ENCODE data around the gene KANSL1.

KANSL1 gene

DNA sequence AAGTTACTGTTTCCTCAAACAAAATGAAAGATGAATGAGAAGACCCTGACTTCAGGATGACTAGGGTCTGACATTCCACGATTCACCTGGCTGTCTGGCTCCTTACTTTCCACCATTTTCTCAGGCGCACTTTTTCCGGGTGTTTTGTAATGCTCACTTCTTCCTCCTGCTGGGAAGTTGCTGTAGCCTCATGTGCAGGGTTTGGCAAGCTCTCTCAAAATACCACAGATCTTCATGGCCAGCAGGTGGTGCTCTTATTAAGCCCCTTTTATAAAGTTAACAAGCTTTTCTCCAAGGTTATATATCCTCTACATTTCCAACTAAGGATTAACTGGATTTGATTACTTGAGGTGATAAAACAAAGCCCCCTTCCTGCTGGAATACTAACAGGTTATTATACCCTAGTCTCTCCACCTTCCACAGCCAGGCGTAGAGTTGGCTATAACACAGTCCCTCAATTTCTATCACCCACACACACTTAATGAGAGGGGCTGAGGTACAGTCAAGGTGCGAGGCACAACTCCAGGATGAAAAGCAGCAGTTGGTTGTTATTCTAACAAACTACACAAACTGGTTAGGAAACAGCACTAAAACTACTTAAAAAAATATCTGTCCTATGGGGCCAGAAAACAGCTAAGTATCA, 148.8 kb downstream of the KANSL1 start:
- in situ Hi-C loops (cut with HindIII; ENCODE audit: low sequenced_read_pairs), result no loop called here

DNA sequence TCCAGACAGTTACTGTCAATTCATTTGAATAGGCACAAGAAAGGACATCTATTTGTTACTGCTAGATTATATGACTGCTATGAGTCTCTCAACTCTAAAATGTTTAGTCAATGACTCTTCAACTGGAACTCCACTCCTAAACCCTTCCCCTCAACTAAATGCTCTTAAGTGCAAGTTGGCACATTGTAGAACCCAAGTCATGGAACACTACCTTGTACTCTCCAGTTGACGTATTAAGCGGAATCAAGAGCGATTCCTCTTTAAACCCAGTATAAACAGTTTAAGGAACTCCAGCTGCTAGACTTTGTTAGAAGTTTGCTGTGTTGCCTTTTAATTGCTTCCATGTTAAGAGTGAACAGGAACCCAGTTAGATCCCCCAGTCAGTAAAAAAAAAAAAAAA, 149.6 kb downstream of the KANSL1 start:
- in situ Hi-C loops (cut with HindIII; ENCODE audit: low sequenced_read_pairs), result no loop called here

DNA sequence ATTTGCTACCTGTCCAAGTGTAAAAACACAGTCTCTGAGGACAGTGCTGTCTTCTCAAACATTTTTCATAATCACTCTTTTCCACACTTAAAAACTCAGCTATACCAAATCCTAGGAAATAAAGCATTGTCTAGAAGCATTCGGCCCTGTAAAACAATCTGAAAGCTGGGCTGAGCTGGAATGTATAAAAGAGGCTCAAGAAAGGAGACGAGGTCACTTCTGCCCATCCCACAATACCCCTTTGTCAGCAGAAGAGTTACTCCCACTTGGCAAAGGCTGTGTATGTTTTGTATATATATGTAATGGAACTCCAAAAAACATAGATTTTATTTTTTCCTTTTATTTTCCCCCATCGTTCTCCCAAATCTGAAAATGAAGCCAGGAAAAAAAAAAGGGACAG, 150.3 kb downstream of the KANSL1 start:
- in situ Hi-C loops (cut with HindIII; ENCODE audit: low sequenced_read_pairs), result no loop called here

DNA sequence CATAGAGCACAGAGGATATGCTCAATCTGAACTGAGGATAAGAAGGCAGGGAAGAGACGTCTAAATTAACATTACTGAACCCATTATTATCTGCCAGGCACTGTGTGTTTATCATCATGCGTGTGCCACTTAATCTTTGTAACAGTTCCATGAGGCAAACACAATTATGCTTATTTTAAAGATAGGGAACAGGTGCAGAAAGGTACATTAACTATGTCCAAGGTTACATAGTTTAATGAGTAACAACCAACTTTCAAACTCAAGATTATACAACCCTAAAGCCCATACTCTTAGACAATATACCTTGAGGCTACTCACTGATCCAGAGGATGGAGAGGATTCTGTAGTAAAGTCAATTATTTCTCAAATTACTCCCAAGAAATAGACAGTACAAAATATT, 151.0 kb downstream of the KANSL1 start:
- in situ Hi-C loops (cut with HindIII; ENCODE audit: low sequenced_read_pairs), result no loop called here

DNA sequence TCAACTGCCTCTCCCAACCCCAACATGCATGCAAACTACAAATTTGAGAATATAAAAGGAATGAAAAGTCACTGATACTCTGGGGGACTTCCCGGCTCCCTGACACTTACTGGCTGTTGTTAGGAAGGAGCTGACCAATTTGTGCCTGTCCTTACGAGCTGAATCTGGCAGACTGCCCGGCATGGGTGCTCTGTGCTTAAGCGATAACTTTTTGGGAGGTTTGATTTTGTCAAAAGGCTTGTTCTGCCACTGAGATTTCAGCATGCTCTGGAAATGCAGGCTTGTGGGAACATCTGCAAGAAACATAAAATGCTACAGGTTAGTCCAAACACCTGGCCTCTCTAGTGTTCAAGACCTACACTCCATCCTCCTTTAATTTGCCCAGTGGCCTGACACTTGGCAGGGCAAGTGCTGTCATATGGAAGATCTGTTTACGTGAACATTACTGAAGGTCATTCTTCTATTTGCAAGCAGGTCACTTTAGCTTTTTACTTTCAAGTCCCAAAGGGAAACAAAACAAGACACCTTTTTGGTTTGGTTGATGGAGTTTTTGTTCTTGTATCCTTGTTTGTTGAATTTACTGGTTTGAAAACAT, 153.5 kb downstream of the KANSL1 start:
- in situ Hi-C loops (cut with HindIII; ENCODE audit: low sequenced_read_pairs), result no loop called here

DNA sequence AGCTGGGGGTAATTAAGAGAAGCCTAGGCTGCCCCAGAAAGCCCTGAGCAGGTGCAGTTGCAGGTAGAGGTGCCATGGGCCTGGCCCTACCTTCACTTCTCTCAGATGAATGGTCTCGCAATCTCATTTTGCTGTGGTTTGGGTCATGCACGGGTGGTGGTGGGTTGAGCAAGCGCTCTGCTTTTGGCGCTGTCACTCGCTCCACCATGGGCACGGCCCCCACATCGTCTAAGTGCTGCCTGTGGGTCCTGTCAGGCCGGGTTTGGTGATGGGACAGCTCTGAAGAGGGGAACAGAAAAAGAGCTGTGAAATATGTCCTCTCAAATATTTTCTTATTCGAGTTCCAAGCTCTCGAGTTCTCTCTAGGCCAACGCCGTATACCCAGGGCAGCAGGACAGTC, 154.3 kb downstream of the KANSL1 start:
- in situ Hi-C loops (cut with HindIII; ENCODE audit: low sequenced_read_pairs), result no loop called here

DNA sequence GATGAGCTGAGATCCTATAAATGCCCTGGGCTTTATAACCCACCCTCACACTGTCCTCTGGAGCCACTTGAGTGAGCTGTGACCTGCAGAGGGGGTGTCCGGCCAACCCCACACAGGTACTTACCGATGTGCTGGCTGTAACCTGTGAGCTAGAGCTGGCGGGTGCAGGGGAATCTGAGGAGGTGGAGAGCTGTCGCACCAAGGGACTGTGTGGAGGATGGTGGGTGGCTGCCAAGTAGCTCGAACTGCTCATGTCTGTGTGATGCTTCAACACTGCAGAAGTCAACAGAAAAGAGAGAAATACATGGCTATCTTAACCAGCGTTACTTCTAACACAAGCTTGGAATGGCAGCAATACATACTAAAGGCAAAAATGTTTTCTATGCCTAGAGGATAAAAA, 154.8 kb downstream of the KANSL1 start:
- in situ Hi-C loops (cut with HindIII; ENCODE audit: low sequenced_read_pairs), result no loop called here

DNA sequence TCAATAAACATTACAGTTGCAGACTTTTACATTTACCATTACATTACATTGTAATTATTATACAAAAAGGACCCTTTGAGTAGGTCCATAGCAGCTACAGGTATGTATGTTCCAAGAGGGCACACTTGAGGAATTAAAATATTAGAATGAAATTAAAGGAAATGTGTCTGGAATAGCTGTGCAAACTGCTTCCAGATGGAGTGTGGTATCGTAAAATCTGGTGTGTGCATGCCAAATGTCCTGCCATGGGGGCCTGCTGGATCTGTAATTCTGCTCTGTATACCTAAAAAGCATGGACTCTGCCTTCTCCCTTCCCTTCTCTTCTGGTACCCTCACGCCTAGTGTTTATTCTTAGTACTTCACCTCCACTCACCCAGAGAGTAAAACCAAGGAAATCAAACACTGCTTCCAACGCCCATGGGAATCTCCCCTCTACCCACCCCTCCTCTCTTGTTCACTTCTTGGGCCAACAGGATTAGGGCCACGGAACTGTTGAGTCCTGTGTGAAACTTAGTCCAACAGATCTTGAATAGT, 155.4 kb downstream of the KANSL1 start:
- in situ Hi-C loops (cut with HindIII; ENCODE audit: low sequenced_read_pairs), result no loop called here

DNA sequence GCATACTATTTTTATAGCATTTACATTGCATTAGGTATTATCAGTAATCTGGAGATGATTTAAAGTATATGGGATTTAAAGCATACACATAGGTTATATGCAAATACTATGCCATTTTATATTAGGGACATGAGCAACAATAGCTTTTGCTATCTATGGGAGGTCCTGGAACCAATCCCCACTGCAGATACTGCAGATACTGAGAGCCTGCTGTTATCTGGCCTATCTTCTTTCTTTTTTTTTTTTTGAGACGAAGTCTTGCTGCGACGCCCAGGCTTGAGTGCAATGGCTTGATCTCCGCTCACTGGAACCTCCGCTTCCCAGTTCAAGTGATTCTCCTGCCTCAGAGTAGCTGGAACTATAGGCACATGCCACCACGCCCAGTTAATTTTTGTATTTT, 156.7 kb downstream of the KANSL1 start:
- in situ Hi-C loops (cut with HindIII; ENCODE audit: low sequenced_read_pairs), result no loop called here

DNA sequence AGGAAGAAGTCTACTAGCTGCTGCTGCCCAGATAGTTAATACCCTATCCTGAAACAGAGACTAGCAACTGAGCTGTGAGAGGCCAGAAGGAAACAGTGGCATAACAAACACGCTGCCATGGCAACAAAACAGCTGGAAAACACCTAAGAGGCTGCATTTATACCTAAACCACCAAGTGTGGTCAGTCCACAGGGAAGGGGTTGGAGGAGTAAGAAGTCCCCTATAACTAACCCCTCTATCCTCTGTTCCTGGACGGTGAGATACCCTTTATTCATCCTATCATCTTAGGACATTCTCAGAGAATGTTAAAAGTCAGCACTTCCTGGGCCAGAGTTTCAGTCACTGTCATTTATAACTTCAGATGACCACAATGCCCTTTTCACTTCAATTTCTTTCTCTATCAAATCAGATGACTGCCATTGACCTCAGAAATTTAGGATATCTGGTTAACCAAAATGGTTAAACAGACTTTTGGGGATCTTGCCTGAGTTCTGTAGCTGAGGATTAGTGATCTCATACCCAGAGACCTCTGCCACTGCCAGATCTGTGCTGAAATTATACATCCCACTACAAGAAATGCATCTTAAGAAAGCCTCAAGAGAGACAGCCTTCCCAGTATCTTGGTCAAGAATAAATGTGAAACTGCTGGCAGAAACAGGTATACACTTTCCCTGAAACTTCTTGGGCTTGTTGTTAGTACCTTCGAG, 158.0 kb downstream of the KANSL1 start:
- in situ Hi-C loops (cut with HindIII; ENCODE audit: low sequenced_read_pairs), result no loop called here

DNA sequence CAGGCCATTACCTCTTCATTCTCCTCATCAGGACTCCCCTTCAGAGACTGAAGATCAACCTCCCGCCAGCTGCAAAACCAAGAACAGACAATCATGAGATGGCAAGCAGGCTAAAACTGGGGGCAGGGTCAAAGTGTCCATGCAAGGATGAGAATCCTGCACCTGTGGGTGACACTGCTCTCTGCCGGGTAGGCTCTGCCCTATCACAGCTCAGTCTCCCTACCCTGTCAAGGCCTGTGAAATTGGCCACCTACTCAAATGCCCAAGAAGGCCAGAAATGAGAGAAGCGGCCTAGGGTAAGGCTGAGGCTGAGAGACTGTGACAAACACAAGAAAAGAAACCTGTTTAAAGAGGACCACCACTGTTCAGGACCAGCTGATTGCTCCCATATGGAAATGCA, 159.8 kb downstream of the KANSL1 start:
- in situ Hi-C loops (cut with HindIII; ENCODE audit: low sequenced_read_pairs), result no loop called here

DNA sequence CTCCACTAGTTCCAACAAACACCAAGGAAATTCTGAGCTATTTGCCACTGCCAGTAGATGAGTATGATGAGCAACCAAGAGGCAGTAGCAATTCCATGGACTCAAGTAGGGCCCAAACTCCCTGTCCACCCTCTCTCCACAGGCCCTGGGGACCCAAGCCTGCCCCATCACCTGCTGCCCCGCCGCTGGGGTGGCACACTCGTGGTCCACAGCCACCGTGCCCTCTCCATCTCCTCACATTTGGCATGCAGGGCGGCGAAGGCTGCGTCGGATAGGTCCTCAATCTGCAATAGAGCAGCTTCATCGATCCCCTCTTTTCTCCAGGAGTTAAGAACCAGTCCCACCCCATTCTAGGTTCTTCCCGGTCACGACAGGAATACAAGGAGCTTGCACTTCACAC, 160.3 kb downstream of the KANSL1 start:
- in situ Hi-C loops (cut with HindIII; ENCODE audit: low sequenced_read_pairs), result no loop called here

DNA sequence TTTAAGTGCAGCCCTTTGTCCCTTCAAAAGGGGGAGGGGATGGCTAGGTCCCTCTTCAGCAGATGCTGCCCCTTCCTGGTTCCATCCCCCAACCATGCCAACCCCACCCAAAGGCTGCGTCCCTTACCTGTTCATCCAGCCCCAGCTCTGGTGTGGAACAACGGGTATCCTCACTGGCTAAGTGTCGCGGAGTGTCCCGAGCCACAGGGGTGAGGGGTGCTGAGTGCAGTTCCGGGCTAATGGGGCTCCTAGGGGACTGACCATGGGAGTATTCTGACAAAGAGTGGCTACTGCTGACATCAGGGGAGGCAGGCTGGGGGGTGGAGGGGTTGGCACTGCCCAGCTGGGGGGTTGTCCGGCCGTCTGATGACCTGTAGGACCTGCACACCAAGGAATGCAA, 161.3 kb downstream of the KANSL1 start:
- in situ Hi-C loops (cut with HindIII; ENCODE audit: low sequenced_read_pairs), result no loop called here

DNA sequence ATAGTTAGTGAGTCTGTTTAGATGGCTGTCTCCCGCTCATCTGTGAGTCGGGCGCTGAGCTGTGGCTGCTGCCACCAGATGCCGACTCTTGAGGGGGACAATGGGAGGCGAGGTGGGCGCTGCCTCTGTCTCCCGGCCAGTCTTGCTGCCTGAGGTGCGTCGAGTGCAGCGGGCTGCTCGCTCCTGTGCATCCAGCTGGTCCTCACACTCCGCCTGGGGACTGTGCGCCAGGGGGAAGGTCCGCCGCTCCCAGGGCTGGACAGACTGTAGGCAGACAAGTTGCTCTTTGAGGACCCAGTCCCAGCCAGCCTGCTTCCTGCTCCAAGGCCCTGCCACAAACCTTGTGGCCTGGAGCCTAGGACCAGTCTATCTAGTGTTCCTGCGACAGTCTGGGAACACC, 161.8 kb downstream of the KANSL1 start:
- in situ Hi-C loops (cut with HindIII; ENCODE audit: low sequenced_read_pairs), result no loop called here

DNA sequence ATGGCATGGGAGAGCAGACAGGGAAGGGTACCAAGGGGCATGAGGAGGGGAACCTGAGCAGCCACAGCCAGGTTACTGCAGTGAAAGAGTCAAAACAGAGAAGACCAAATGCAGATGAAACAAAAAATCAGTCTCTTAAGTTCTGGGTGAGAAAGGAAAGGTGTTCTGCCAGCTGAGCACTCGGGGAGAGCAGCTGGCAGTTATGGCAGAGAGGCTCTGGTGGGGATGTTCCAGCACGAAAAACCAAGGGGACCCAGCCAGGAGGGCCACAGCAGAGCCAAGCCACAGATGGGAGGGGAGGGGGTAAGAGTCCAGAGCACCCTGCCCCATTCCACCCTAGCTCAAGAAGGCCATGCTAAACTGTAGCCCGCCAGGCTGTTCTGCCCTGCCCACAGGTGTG, 162.5 kb downstream of the KANSL1 start:
- in situ Hi-C loops (cut with HindIII; ENCODE audit: low sequenced_read_pairs), result no loop called here

DNA sequence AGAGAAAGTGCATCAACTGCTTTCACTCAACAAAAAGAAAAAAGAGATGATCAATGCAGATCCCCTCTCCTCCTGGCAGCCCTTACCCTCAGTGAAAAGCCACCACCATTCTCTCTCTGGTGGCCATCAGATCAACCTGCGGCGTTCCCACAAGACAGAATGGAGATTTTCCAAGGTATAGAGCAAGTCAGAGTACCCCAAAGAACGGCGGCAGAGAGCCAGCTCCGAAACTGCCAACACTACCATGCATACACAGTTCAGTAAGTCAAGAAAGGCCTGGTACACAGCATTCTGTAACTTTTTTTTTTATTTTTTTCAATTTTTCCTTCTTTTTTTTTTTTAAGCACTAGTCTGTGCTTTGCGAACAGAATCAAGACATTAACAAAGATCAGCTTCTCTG, 163.6 kb downstream of the KANSL1 start:
- in situ Hi-C loops (cut with HindIII; ENCODE audit: low sequenced_read_pairs), result no loop called here

DNA sequence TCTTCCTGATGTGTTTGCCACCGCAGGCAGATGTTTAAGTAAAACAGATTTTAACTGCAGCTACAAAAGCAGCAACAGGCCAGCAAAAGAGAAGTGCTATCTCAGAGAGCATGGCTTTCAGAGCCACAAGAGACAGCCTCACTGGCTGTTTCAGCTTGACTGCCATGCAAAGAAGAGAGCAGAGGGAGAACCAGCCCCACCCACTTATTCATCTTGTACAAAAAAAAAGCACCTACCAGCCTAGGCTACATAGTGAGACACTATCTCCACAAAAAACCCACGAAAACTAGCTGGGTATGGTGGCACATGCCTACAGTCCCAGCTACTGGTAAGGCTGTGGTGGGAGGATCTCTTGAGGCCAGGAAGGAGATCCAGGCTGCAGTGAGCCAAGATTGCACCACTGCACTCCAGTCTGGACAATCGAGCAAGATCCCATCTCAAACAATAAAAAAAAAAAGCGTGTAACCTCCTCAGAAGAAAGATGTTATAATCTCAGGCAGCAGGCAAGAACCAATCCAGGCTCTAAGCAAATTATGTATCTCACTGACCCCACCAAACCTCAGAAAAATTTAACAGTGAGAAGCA, 164.2 kb downstream of the KANSL1 start:
- in situ Hi-C loops (cut with HindIII; ENCODE audit: low sequenced_read_pairs), result no loop called here

DNA sequence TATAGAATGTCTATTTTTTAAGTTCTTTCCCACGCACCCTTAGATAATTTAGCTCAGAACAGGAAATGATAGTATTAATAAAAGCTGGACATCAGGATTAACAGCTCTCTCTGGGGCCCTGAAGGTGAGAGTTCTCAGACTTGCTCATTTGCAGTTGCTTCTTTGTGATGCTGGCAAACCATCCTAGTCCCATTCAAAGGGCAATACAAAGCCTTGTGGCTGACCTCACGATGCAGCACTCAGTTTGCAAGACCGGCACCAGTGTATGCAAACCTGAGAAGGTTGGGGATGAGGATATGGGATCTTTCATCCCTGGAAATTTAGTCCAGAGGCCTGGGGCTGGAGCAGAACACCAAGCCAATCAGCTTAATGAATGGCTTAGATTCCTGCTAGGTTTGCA, 164.9 kb downstream of the KANSL1 start:
- in situ Hi-C loops (cut with HindIII; ENCODE audit: low sequenced_read_pairs), result no loop called here

DNA sequence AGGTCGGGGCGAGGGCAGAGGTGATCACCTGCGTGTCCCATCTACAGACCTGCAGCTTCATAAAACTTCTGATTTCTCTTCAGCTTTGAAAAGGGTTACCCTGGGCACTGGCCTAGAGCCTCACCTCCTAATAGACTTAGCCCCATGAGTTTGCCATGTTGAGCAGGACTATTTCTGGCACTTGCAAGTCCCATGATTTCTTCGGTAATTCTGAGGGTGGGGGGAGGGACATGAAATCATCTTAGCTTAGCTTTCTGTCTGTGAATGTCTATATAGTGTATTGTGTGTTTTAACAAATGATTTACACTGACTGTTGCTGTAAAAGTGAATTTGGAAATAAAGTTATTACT, 165.3 kb downstream of the KANSL1 start:
- in situ Hi-C loops (cut with HindIII; ENCODE audit: low sequenced_read_pairs), result no loop called here

DNA sequence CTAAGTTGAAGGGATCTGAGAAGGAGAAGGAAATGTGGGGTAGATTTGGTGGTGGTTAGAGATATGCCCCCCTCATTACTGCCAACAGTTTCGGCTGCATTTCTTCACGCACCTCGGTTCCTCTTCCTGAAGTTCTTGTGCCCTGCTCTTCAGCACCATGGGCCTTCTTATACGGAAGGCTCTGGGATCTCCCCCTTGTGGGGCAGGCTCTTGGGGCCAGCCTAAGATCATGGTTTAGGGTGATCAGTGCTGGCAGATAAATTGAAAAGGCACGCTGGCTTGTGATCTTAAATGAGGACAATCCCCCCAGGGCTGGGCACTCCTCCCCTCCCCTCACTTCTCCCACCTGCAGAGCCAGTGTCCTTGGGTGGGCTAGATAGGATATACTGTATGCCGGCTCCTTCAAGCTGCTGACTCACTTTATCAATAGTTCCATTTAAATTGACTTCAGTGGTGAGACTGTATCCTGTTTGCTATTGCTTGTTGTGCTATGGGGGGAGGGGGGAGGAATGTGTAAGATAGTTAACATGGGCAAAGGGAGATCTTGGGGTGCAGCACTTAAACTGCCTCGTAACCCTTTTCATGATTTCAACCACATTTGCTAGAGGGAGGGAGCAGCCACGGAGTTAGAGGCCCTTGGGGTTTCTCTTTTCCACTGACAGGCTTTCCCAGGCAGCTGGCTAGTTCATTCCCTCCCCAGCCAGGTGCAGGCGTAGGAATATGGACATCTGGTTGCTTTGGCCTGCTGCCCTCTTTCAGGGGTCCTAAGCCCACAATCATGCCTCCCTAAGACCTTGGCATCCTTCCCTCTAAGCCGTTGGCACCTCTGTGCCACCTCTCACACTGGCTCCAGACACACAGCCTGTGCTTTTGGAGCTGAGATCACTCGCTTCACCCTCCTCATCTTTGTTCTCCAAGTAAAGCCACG, 165.9 kb downstream of the KANSL1 start:
- in situ Hi-C loops (cut with HindIII; ENCODE audit: low sequenced_read_pairs), result no loop called here
